Sigmoid colon (tissue), 4 donors: ENCODE measurements around the gene RPLP2.

ENCODE experiments used
- EP300 ChIP-seq, 4 donors: sonication (generic); formaldehyde crosslinking; IDR thresholded peaks; one replicate each; pipeline ENCODE4 v1.6.1; 2017; ENCODE audit warnings: antibody characterized with exemption in 4 of 4
- POLR2AphosphoS5 ChIP-seq, 4 donors: sonication (generic); formaldehyde crosslinking; IDR thresholded peaks; one replicate each; pipeline ENCODE4 v1.6.1; 2017; ENCODE audit warnings: antibody characterized with exemption in 4 of 4

DNA sequence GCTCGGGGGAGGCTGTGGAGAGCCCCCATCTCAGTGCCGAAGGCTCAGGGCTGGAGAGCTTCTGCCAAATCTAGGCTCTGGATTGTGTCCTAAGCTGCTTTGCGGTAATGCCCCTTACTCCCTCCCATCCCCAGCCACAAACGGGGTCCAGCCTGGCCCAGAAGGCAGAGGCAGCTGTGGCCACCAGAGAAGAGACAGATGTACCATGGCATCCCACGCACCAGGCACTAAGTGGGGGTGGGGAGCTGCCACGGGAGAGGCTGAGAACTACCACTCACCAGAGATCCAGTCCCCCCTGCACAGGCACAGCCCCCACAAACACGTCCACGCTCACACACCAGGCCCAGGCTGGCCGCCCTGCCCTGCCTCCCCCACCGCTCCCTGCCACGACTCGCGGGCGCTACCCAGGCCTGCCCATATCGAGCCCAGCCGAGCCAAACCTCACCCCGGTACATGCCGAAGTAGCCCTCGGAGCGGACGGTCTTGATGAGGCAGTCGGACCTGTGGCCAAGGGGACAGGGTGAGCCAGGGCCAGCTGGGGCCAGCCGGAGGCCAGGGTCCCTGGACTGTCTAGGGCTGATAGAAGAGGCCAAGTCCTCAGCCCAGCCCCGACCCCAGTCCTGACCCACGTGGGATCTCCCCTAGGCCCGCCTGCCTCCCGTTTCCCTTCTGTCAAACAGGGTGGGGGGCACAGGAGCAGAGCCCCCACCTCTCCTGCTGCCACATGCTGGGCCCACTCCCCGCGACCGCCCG lies 15.6 kb upstream of the RPLP2 start:
- TF ChIP-seq EP300 (IDR thresholded peaks at IDR 0.05) (no peak), POLR2AphosphoS5 (IDR thresholded peaks at IDR 0.05) (no peak)
